IPS DF 19.7 (cell line): Measurements from ENCODE around the gene SPTBN1.

Source experiments
- DNase-seq: peaks from one replicate; pipeline ENCODE4 v3.0.0-alpha.2; 2013; ENCODE audit warnings: low read depth, low spot score

Gene SPTBN1

GRCh38 chr2:54649191-54649590 is 193.1 kb downstream of the SPTBN1 start:
- DNase-seq: no peak

GRCh38 chr2:54649633-54650032 is 193.5 kb downstream of the SPTBN1 start:
- DNase-seq: no peak

GRCh38 chr2:54650612-54651011 is 194.5 kb downstream of the SPTBN1 start:
- no peak for DNase-seq

- no peak for DNase-seq
Measured at GRCh38 chr2:54651291-54651690, 195.2 kb downstream of the SPTBN1 start.

GRCh38 chr2:54652540-54652939 is 196.4 kb downstream of the SPTBN1 start:
- DNase-seq: no peak

GRCh38 chr2:54653572-54654204 is 197.6 kb downstream of the SPTBN1 start:
- no peak for DNase-seq

GRCh38 chr2:54655046-54655809 is 199.1 kb downstream of the SPTBN1 start:
- no peak for DNase-seq

- no peak for DNase-seq
Measured at GRCh38 chr2:54656863-54657262, 200.7 kb downstream of the SPTBN1 start.

- peak; percentile 7 for DNase-seq
Measured at GRCh38 chr2:54657664-54658083, 201.5 kb downstream of the SPTBN1 start.

- no peak for DNase-seq
Measured at GRCh38 chr2:54658564-54659071, 202.5 kb downstream of the SPTBN1 start.

- no peak for DNase-seq
Measured at GRCh38 chr2:54659527-54659926, 203.4 kb downstream of the SPTBN1 start.

- no peak for DNase-seq
Measured at GRCh38 chr2:54660752-54661151, 204.6 kb downstream of the SPTBN1 start.

- no peak for DNase-seq
Measured at GRCh38 chr2:54663424-54664030, 207.4 kb downstream of the SPTBN1 start.

- DNase-seq: no peak
Measured at GRCh38 chr2:54664238-54664786, 208.2 kb downstream of the SPTBN1 start.

GRCh38 chr2:54665436-54665856 is 209.3 kb downstream of the SPTBN1 start:
- peak; percentile 47 for DNase-seq

GRCh38 chr2:54666131-54666633 is 210.1 kb downstream of the SPTBN1 start:
- no peak for DNase-seq

- no peak for DNase-seq
Measured at GRCh38 chr2:54666634-54667265, 210.6 kb downstream of the SPTBN1 start.

GRCh38 chr2:54667266-54667639 is 211.1 kb downstream of the SPTBN1 start:
- no peak for DNase-seq

- DNase-seq: no peak
Measured at GRCh38 chr2:54667726-54668650, 211.9 kb downstream of the SPTBN1 start.

- DNase-seq: no peak
Measured at GRCh38 chr2:54668711-54669110, 212.6 kb downstream of the SPTBN1 start.
